Epithelial cell of esophagus (primary cell): ENCODE results near the gene PPP1R14C.
A peak's percentile ranks its signal among the peaks of the same experiment; 100 is the strongest.

ENCODE experiments used
- DNase-seq: peaks from one replicate; pipeline ENCODE4 v3.0.0; 2010; ENCODE audit warnings: low read depth
- H3K4me3 ChIP-seq: 2 replicates; pipeline ENCODE4 v1.5.1; 2011; ENCODE audit warnings: mild to moderate bottlenecking, low read length, control low read depth
- TF ChIP-seq, protein P1 (sequence below): IDR thresholded peaks from 2 replicates; pipeline ENCODE4 v1.5.1; 2011; ENCODE audit warnings: low read depth, mild to moderate bottlenecking, low read length, control low read depth, inconsistent platforms; ENCODE audit not compliant: insufficient read depth; ENCODE audit errors: missing control alignments

PPP1R14C gene

DNA sequence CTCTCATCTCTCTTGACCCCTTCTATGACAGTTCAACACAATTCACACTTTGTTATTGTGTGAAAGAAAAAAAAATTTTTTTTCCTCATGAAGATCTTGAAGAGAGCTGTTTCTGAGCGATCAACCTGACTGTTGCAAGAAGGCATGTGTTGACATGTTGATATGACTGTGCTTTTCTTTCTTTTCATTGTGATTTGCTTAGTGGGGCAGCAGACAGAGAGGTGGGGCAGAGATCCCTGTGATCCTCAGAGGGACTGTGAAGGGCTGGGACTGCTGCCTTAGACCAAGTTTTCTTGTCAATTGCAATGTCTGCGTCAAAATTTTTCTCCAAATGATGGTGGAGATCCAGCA lies 155.2 kb downstream of the PPP1R14C start:
- peak overlapping the region; percentile 20 for H3K4me3 ChIP-seq
- peak; percentile 87 for DNase-seq
- TF ChIP-seq, protein P1, sequence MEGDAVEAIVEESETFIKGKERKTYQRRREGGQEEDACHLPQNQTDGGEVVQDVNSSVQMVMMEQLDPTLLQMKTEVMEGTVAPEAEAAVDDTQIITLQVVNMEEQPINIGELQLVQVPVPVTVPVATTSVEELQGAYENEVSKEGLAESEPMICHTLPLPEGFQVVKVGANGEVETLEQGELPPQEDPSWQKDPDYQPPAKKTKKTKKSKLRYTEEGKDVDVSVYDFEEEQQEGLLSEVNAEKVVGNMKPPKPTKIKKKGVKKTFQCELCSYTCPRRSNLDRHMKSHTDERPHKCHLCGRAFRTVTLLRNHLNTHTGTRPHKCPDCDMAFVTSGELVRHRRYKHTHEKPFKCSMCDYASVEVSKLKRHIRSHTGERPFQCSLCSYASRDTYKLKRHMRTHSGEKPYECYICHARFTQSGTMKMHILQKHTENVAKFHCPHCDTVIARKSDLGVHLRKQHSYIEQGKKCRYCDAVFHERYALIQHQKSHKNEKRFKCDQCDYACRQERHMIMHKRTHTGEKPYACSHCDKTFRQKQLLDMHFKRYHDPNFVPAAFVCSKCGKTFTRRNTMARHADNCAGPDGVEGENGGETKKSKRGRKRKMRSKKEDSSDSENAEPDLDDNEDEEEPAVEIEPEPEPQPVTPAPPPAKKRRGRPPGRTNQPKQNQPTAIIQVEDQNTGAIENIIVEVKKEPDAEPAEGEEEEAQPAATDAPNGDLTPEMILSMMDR = no peak

DNA sequence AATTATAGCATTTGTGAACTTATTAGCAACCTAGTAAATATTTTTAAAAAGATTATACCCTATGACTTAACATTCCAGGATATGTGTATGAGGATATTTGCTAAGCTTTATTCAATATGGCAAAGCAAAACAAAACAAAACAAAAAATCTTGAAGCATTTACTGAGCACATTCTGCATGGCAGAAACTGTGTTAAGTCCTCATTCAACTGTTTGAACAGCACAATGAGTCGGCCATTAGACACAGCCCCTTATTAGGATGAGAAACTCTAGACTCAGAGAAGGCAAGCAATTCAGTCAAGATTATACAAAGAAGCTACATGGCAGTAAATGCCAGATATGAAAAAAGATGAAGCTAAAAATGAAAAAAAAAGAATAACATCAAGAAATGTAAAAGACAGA lies 155.8 kb downstream of the PPP1R14C start:
- TF ChIP-seq, protein P1 = no peak
- H3K4me3 ChIP-seq = no peak overlapping the region
- peak; percentile 62 for DNase-seq
